ENCODE measurements around the gene CYP26C1.

The CYP26C1 gene

DNA sequence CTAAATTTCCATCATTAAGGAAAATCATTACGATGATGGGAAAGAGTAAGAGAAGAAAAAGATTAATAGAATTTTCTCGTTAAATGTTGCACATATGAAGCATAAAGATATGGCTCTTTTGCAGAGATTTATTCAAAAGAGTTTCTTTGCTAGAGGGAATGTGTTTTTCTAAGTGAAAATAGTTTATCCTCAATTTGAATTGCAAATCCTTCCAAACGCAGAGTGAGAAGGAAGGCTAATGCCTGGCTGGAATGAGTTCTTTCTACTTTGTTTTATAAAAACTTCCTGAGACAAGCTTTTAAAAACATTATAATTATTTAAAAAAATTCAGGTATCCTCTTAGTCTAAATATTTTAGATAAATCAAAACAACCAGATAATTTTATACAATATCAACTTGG, 27.2 kb downstream of the CYP26C1 start:
- no peak overlapping the region for H3K4me3 ChIP-seq (ENCODE audit: low read depth, low read length)
- DNase-seq (ENCODE audit: low read depth): no peak
- TF ChIP-seq, protein P1, sequence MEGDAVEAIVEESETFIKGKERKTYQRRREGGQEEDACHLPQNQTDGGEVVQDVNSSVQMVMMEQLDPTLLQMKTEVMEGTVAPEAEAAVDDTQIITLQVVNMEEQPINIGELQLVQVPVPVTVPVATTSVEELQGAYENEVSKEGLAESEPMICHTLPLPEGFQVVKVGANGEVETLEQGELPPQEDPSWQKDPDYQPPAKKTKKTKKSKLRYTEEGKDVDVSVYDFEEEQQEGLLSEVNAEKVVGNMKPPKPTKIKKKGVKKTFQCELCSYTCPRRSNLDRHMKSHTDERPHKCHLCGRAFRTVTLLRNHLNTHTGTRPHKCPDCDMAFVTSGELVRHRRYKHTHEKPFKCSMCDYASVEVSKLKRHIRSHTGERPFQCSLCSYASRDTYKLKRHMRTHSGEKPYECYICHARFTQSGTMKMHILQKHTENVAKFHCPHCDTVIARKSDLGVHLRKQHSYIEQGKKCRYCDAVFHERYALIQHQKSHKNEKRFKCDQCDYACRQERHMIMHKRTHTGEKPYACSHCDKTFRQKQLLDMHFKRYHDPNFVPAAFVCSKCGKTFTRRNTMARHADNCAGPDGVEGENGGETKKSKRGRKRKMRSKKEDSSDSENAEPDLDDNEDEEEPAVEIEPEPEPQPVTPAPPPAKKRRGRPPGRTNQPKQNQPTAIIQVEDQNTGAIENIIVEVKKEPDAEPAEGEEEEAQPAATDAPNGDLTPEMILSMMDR (IDR thresholded peaks at IDR 0.05; ENCODE audit: control insufficient read depth, extremely low read depth, insufficient read depth): no peak

DNA sequence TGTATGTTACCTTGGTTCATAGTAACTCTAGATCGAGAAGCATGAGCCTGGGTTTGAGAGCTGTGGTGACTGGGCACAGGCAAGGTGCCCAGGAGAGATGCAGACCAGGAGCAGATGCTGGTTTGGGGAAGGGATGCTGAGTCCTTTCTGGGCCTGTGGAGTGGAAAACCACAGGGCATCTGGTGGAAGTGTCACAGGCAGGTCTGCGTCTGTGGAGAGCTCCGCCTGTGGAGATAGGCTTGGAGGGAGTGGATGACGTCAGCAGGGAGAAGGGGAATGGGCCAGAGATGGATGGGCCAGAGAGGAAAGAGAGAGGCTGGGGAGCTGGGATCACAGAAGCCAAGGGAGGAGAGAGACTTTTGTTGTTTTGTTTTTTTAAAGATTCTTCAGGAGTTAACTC, 27.9 kb downstream of the CYP26C1 start:
- H3K4me3 ChIP-seq (ENCODE audit: low read depth, low read length): no peak overlapping the region
- TF ChIP-seq, protein P1 (IDR thresholded peaks at IDR 0.05; ENCODE audit: control insufficient read depth, extremely low read depth, insufficient read depth): no peak
- DNase-seq (ENCODE audit: low read depth): no peak

DNA sequence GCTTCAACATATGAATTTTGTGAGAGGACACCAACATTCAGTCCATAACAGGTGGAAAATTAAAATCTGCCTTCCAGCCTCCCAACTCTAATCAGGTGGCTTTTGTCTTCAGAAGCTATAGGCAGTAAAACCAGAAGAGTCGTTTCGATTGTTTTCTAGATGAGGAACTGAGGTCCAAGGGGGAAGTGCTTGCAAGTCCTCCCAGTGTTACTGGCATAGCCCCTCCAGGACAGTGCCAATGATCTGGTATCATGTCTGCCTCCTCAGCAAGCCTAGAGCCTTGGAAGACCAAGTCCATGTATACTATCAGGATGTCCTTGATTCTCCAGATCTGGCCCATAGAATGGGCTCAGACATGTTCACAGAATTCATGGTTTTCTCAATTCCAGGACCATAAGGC, 30.0 kb downstream of the CYP26C1 start:
- TF ChIP-seq, protein P1 (IDR thresholded peaks at IDR 0.05; ENCODE audit: control insufficient read depth, extremely low read depth, insufficient read depth): no peak
- no peak for DNase-seq (ENCODE audit: low read depth)
- no peak overlapping the region for H3K4me3 ChIP-seq (ENCODE audit: low read depth, low read length)

DNA sequence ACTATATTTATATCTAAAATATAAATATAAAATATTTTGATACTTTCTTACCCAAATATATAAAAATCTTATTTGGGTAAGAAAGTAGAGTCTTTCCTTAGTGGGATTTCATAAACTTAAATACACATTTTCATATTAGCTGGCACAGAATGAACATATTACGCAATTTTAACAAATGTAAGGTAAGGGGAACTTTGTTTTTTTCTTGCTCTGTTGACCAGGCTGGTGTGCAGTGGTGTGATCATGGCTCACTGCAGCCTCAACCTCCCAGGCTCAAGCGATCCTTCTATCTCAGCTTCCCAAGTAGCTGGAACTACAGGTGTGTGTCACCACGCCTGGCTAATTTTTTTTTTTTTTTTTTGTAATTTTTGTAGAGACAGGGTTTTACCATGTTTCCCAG, 31.4 kb downstream of the CYP26C1 start:
- no peak overlapping the region for H3K4me3 ChIP-seq (ENCODE audit: low read depth, low read length)
- TF ChIP-seq, protein P1 (IDR thresholded peaks at IDR 0.05; ENCODE audit: control insufficient read depth, extremely low read depth, insufficient read depth): no peak
- no peak for DNase-seq (ENCODE audit: low read depth)

DNA sequence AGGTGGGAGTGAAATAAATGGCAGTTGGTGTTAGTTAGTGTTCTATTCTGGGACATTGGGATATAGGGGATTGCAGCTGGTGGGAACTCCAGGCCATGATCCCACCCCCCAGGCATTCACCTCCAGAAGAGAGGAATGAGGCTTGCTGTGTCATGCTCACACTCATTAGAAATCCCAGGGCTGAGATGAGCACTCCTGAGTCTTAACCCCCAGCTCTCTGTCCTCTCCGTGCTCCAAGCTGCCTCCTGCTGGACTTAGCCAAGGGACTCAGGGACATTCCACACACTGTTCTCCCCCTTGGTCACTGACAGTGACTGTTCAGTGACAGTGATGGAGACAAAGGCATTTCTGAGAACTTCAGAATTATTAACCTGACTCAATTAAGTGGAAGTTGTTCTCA, 34.6 kb downstream of the CYP26C1 start:
- H3K4me3 ChIP-seq (ENCODE audit: low read depth, low read length): no peak overlapping the region
- DNase-seq (ENCODE audit: low read depth): no peak
- TF ChIP-seq, protein P1 (IDR thresholded peaks at IDR 0.05; ENCODE audit: control insufficient read depth, extremely low read depth, insufficient read depth): no peak

DNA sequence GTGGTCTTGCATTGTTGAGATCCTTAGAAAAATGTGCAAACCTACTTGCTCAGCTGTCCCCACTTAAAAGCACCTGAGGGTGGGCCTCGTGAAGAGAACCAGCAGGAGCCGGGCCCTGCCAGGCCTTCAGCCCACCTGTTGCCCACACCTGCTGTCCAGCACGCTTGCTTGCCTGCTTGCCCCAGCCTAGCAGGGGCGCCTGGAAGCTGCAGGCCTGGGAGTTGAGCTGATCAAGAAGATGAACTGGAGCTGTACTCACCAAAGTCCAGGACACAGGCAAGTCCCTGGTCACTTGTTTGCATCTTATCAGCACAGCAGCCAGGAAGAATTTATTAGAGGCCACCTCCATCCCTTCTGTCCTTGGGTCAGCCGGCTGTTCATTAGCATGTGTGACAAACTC, 36.3 kb downstream of the CYP26C1 start:
- no peak for DNase-seq (ENCODE audit: low read depth)
- TF ChIP-seq, protein P1 (IDR thresholded peaks at IDR 0.05; ENCODE audit: control insufficient read depth, extremely low read depth, insufficient read depth): no peak

DNA sequence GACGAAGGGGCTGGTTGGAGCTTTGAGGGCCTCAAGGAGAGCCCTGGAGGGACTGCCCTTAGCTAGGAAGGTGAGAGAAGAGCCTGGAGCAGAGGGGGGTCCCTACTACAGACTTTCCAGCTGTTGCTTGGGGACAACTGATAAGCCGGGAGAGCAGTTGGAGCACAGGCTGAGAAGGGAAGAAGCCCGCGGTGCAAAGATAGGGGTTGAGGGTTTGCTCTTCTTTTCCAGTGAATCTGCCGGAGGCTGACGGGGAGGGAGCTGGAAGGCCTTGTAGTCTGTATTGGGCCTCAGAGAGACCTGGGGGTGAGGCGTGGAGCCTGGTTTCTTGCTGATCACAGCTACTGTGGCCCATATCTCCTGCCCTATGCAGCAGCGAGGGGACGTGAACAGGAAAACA, 36.8 kb downstream of the CYP26C1 start:
- TF ChIP-seq, protein P1 (IDR thresholded peaks at IDR 0.05; ENCODE audit: control insufficient read depth, extremely low read depth, insufficient read depth): no peak
- no peak for DNase-seq (ENCODE audit: low read depth)
- H3K4me3 ChIP-seq (ENCODE audit: low read depth, low read length): no peak overlapping the region

More for the DNA sequence above, 36.3 kb downstream of the CYP26C1 start:
- no peak overlapping the region for H3K4me3 ChIP-seq (ENCODE audit: low read depth, low read length)

Data from LNCaP clone FGC (cell line).